ENCODE results near the gene VN1R2.
"Not testable (repeated sequence)": the region's sequence is repeated elsewhere in the genome, so short reads cannot be mapped to it uniquely, and the experiment has no call there.

VN1R2 gene

GRCh38 chr19:53257715-53258342 lies at the start of gene VN1R2:
TSS of gene VN1R2 (plus strand) at chr19:53258292. CDS start at chr19:53258376, 84 bp downstream.
- DNase-seq (ENCODE audit: insufficient read length, low spot score); FAIRE-seq: not testable (repeated sequence)

GRCh38 chr19:53211554-53211953 lies 46.5 kb upstream of the VN1R2 start:
- not testable (repeated sequence) for FAIRE-seq; DNase-seq (ENCODE audit: insufficient read length, low spot score)

- FAIRE-seq: no peak
- TF ChIP-seq CTCF (IDR thresholded peaks at IDR 0.05; ENCODE audit: insufficient read depth, missing control alignments): no peak
- DNase-seq (ENCODE audit: insufficient read length, low spot score): no peak
Observed at GRCh38 chr19:53212703-53213320, 45.3 kb upstream of the VN1R2 start.

- FAIRE-seq: not testable (repeated sequence)
Observed at GRCh38 chr19:53222716-53223115, 35.4 kb upstream of the VN1R2 start.

GRCh38 chr19:53224606-53225005 lies 33.5 kb upstream of the VN1R2 start:
- no peak for TF ChIP-seq CTCF (IDR thresholded peaks at IDR 0.05; ENCODE audit: insufficient read depth, missing control alignments)
- FAIRE-seq (no peak), DNase-seq (ENCODE audit: insufficient read length, low spot score) (no peak)

More at GRCh38 chr19:53222716-53223115, 35.4 kb upstream of the VN1R2 start:
- DNase-seq (ENCODE audit: insufficient read length, low spot score): not testable (repeated sequence)

- FAIRE-seq: no peak
- TF ChIP-seq CTCF (IDR thresholded peaks at IDR 0.05; ENCODE audit: insufficient read depth, missing control alignments): no peak
Observed at GRCh38 chr19:53237114-53237777, 20.8 kb upstream of the VN1R2 start.

GRCh38 chr19:53246498-53246897 lies 11.6 kb upstream of the VN1R2 start:
- no peak for DNase-seq (ENCODE audit: insufficient read length, low spot score)
- no peak for FAIRE-seq

More at GRCh38 chr19:53237114-53237777, 20.8 kb upstream of the VN1R2 start:
- no peak for DNase-seq (ENCODE audit: insufficient read length, low spot score)

More at GRCh38 chr19:53246498-53246897, 11.6 kb upstream of the VN1R2 start:
- no peak for TF ChIP-seq CTCF (IDR thresholded peaks at IDR 0.05; ENCODE audit: insufficient read depth, missing control alignments)

Data from D721Med (cell line).